ENCODE data around the gene TNKS1BP1.

TNKS1BP1 gene

GRCh38 chr11:57330029-57330428, 5.3 kb upstream of the TNKS1BP1 start:
- DNase-seq = no peak

- DNase-seq = no peak
Measured at GRCh38 chr11:57327721-57328120, 3.0 kb upstream of the TNKS1BP1 start.

- DNase-seq = no peak
Measured at GRCh38 chr11:57325735-57326048, 940 bp upstream of the TNKS1BP1 start.

GRCh38 chr11:57324154-57324885, 432 bp downstream of the TNKS1BP1 start:
- peak in 1 of 2 experiments; percentile 34 for DNase-seq

GRCh38 chr11:57323855-57324153, 948 bp downstream of the TNKS1BP1 start:
- no peak for DNase-seq

GRCh38 chr11:57323167-57323854, 1.4 kb downstream of the TNKS1BP1 start:
- no peak for DNase-seq

GRCh38 chr11:57322256-57323166, 2.2 kb downstream of the TNKS1BP1 start:
- no peak for DNase-seq

- DNase-seq = no peak
Measured at GRCh38 chr11:57321388-57322255, 3.1 kb downstream of the TNKS1BP1 start.

GRCh38 chr11:57320719-57321387, 3.9 kb downstream of the TNKS1BP1 start:
- no peak for DNase-seq

GRCh38 chr11:57320067-57320718, 4.6 kb downstream of the TNKS1BP1 start:
- DNase-seq = no peak

GRCh38 chr11:57318178-57318577, 6.6 kb downstream of the TNKS1BP1 start:
- no peak for DNase-seq

GRCh38 chr11:57316017-57316416, 8.7 kb downstream of the TNKS1BP1 start:
- no peak for DNase-seq

GRCh38 chr11:57315491-57315890, 9.3 kb downstream of the TNKS1BP1 start:
- DNase-seq = no peak

- DNase-seq = no peak
Measured at GRCh38 chr11:57314221-57314973, 10.4 kb downstream of the TNKS1BP1 start.

- DNase-seq = no peak
Measured at GRCh38 chr11:57313788-57314135, 11.0 kb downstream of the TNKS1BP1 start.

- no peak for DNase-seq
Measured at GRCh38 chr11:57313071-57313787, 11.5 kb downstream of the TNKS1BP1 start.

- DNase-seq = no peak
Measured at GRCh38 chr11:57312511-57313021, 12.2 kb downstream of the TNKS1BP1 start.

- DNase-seq = no peak
Measured at GRCh38 chr11:57311109-57311936, 13.4 kb downstream of the TNKS1BP1 start.

- DNase-seq = no peak
Measured at GRCh38 chr11:57310630-57311086, 14.1 kb downstream of the TNKS1BP1 start.
